Body of pancreas (tissue), 4 donors: Measurements from ENCODE around the gene CYFIP1. TPM values are rescaled to one million over a fixed set of nuclear protein-coding genes. Genes with fewer than 3 reads are reported as not detected.

Source experiments
- ATAC-seq: fragments of 150-250 bp; one replicate; pipeline ENCODE4 v1.9.1; 2016
- DNase-seq, 4 donors: peaks; one replicate each; pipeline ENCODE4 v3.0.0-alpha.2; 2019
- H3K27ac ChIP-seq, 4 donors: fragments of 200-600 bp; sonication (generic); 1 replicate in 3 of 4; 2 replicates in 1 of 4; pipeline versions ENCODE4 v1.5.1 to v1.6.1; 2016 to 2019; ENCODE audit warnings: mild to moderate bottlenecking in 1 of 4, mixed read lengths in 1 of 4, moderate library complexity in 1 of 4
- H3K27me3 ChIP-seq, 2 donors: fragments of 200-600 bp; sonication (generic); one replicate each; pipeline ENCODE4 v1.6.0; 2016; ENCODE audit warnings: mild to moderate bottlenecking in 1 of 2
- H3K36me3 ChIP-seq, 2 donors: fragments of 200-600 bp; sonication (generic); replicated peaks in 1 of 2; 2 replicates each; pipeline ENCODE4 v1.5.1; 2016; ENCODE audit warnings: low read depth in 2 of 2; ENCODE audit not compliant: insufficient read depth in 1 of 2
- H3K4me1 ChIP-seq: fragments of 200-600 bp; sonication (generic); one replicate; pipeline ENCODE4 v1.6.0; 2016
- H3K4me3 ChIP-seq, 2 donors: fragments of 200-600 bp; sonication (generic); 1 replicate in 1 of 2; 2 replicates in 1 of 2; pipeline ENCODE4 v1.5.1; 2016 to 2019
- H3K9me3 ChIP-seq, 3 donors: fragments of 200-600 bp; sonication (generic); 1 replicate in 2 of 3; 2 replicates in 1 of 3; pipeline ENCODE4 v1.5.1; 2016
- CTCF ChIP-seq, 7 experiments: fragments of 450-650 bp in 4 of 7; fragments of 200-600 bp in 3 of 7; sonication (generic) in 3 of 7; IDR thresholded peaks; one replicate each; pipeline ENCODE4 v1.5.1; 2016 to 2019; ENCODE audit warnings: antibody characterized with exemption in 7 of 7
- POLR2A ChIP-seq, 3 donors: fragments of 450-650 bp; IDR thresholded peaks; one replicate each; pipeline ENCODE4 v1.6.1; 2016; ENCODE audit warnings: antibody characterized with exemption in 3 of 3, mild to moderate bottlenecking in 2 of 3
- WGBS, 2 donors: methylation state at CpG; one replicate each; pipeline ENCODE4 v1.1.5; 2017; 5-methylcytosine and 5-hydroxymethylcytosine counted together
- intact Hi-C: fragments of 100-400 bp; cut with DNase I; formaldehyde crosslinking; loops from one replicate; pipeline ENCODE4 v1.15.1; 2023
- total RNA-seq, 2 donors: library from RNA; depleted of rRNA; stranded (reverse); fragments of >200 nt; gene quantifications; one replicate each; pipeline ENCODE4 v1.1.0, GENCODE V29; 2016

CYFIP1 gene
- total RNA-seq, 2 donors from 2014 or later = 68.5 to 68.6 TPM

- intact Hi-C loops = no loop called here
- no peak overlapping the region for H3K27ac ChIP-seq
- no peaks in the 10 kb centered on the region for H3K4me1 ChIP-seq
- TF ChIP-seq CTCF (IDR thresholded peaks at IDR 0.05) = no peak
- no peak for TF ChIP-seq POLR2A (IDR thresholded peaks at IDR 0.05)
- no peaks in the 10 kb centered on the region for H3K27me3 ChIP-seq
- ATAC-seq = no peak
- 65 to 67% methylated on average over 4 of the region's 4 CpGs for WGBS, 2 donors
- no peak for DNase-seq
- no peaks in the 10 kb centered on the region for H3K9me3 ChIP-seq
- no peak overlapping the region for H3K4me3 ChIP-seq
- peaks cover 8 to 10% of the 10 kb centered on the region in 2 donors for H3K36me3 ChIP-seq
Measured at GRCh38 chr15:22855791-22856190, 124.4 kb downstream of the CYFIP1 start.

GRCh38 chr15:22851513-22851912 lies 128.7 kb downstream of the CYFIP1 start:
- H3K36me3 ChIP-seq = peaks cover 8% of the 10 kb centered on the region in 2 donors
- ATAC-seq (no peak), DNase-seq (no peak)
- TF ChIP-seq POLR2A (IDR thresholded peaks at IDR 0.05) (no peak), CTCF (IDR thresholded peaks at IDR 0.05) (no peak)
- no peak overlapping the region for H3K4me3 ChIP-seq
- intact Hi-C loops = no loop called here
- no peaks in the 10 kb centered on the region for H3K27me3 ChIP-seq
- H3K4me1 ChIP-seq = no peaks in the 10 kb centered on the region
- WGBS, 2 donors = 84 to 89% methylated on average over 4 of the region's 4 CpGs
- no peaks in the 10 kb centered on the region for H3K9me3 ChIP-seq
- no peak overlapping the region for H3K27ac ChIP-seq

- Histone ChIP-seq H3K9me3 (no peaks in the 10 kb centered on the region), H3K36me3 (peaks cover 0 to 6% of the 10 kb centered on the region in 2 donors), H3K27ac (no peak overlapping the region), H3K4me3 (no peak overlapping the region), H3K27me3 (no peaks in the 10 kb centered on the region), H3K4me1 (peaks cover 5% of the 10 kb centered on the region)
- 79 to 86% methylated on average over 3 of the region's 3 CpGs for WGBS, 2 donors
- DNase-seq (no peak), ATAC-seq (no peak)
- no peak for TF ChIP-seq POLR2A (IDR thresholded peaks at IDR 0.05)
- no peak for TF ChIP-seq CTCF (IDR thresholded peaks at IDR 0.05)
- intact Hi-C loops = no loop called here
Measured at GRCh38 chr15:22850055-22850454, 130.1 kb downstream of the CYFIP1 start.

- H3K36me3 ChIP-seq = peaks cover 0 to 2% of the 10 kb centered on the region in 2 donors
Measured at GRCh38 chr15:22846073-22846472, 134.1 kb downstream of the CYFIP1 start.

More at GRCh38 chr15:22846073-22846472, 134.1 kb downstream of the CYFIP1 start:
- H3K4me1 ChIP-seq = peaks cover 10% of the 10 kb centered on the region
- ATAC-seq (no peak), DNase-seq (no peak)
- no peak overlapping the region for H3K4me3 ChIP-seq
- intact Hi-C loops = no loop called here
- TF ChIP-seq POLR2A (IDR thresholded peaks at IDR 0.05) (no peak), CTCF (IDR thresholded peaks at IDR 0.05) (no peak)
- H3K27ac ChIP-seq = no peak overlapping the region
- no peaks in the 10 kb centered on the region for H3K9me3 ChIP-seq
- no peaks in the 10 kb centered on the region for H3K27me3 ChIP-seq
- 92% methylated on average over 6 of the region's 6 CpGs for WGBS, 2 donors
